Immature natural killer cell (primary cell): ENCODE data around the gene NR3C2. TPM values are rescaled to one million over a fixed set of nuclear protein-coding genes. Genes with fewer than 3 reads are reported as not detected.
"Not testable (repeated sequence)": the region's sequence is repeated elsewhere in the genome, so short reads cannot be mapped to it uniquely, and the experiment has no call there.

Experiments
- DNase-seq, 3 donors: peaks; one replicate each; pipeline ENCODE4 v3.0.0; 2022; ENCODE audit warnings: mixed read lengths in 1 of 3
- H3K27ac Mint-ChIP-seq, 6 donors: one replicate each; pipeline ENCODE4 v1.8.0; 2020; ENCODE audit warnings: mixed read lengths in 6 of 6, mild to moderate bottlenecking in 5 of 6, inconsistent platforms in 4 of 6, moderate library complexity in 3 of 6
- H3K27me3 Mint-ChIP-seq, 3 donors: one replicate each; pipeline ENCODE4 v1.8.0; 2020 to 2021; ENCODE audit warnings: low read depth in 3 of 3, mild to moderate bottlenecking in 3 of 3, mixed read lengths in 3 of 3, moderate library complexity in 3 of 3, inconsistent platforms in 1 of 3
- H3K36me3 Mint-ChIP-seq, 3 donors: one replicate each; pipeline ENCODE4 v1.8.0; 2020; ENCODE audit warnings: mixed read lengths in 3 of 3, inconsistent platforms in 2 of 3, mild to moderate bottlenecking in 2 of 3
- H3K4me1 Mint-ChIP-seq, 2 donors: one replicate each; pipeline ENCODE4 v1.8.0; 2020; ENCODE audit warnings: inconsistent platforms in 2 of 2, mild to moderate bottlenecking in 2 of 2, mixed read lengths in 2 of 2, moderate library complexity in 1 of 2
- H3K4me3 Mint-ChIP-seq, 5 donors: one replicate each; pipeline ENCODE4 v1.8.0; 2020; ENCODE audit warnings: mild to moderate bottlenecking in 5 of 5, mixed read lengths in 5 of 5, inconsistent platforms in 3 of 5, moderate library complexity in 3 of 5
- H3K9me3 Mint-ChIP-seq, 6 donors: one replicate each; pipeline ENCODE4 v1.8.0; 2020; ENCODE audit warnings: mild to moderate bottlenecking in 6 of 6, mixed read lengths in 6 of 6, inconsistent platforms in 4 of 6, moderate library complexity in 3 of 6
- polyA plus RNA-seq, 3 donors: library from polyadenylated mRNA; unstranded; fragments of 300-500 nt; fragmentation: Illumina TruSeq; gene quantifications; one replicate each; pipeline ENCODE4 v1.2.3, GENCODE V29; 2021

The NR3C2 gene
- polyA plus RNA-seq, 3 donors from 2014 or later = 1.0 to 1.2 (median 1.1) TPM

DNA sequence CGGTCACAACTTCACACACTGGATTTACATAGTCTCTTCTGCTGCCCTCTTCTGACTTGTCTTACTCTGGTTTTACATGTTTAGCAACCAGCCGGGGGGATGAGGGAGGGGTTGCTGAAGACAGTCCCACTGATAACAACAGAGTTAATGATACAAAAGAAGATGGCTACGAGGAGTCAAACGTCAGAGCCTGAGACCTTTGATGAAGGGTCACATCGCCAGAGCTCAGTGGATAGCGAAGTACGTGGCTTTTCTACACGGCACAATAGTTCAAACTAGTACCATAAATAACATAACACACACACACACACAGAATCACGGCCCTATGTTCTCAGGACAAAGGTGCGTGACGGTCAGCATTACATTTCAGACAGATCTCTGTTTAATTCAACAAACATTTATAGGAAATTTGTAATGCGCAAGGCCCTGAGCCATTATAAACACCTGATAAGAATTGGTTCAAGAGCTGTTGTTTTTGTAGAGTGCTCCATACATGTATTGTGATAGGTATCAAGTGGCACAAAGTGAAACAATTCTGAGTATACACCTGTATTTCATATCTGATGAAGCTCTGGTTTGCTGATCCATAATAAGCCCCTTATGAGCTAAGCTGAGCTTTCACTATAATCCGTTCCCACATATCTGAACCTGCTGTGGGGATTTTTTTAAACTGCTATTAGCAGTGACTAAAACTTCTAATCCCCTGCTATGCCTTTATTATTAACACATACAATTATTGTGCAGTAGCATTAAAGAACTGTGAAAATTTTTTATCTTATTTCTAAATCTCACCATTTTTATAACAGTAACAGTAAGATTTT lies 100.0 kb downstream of the NR3C2 start:
- peaks cover 2 to 13% (median 3%) of the 10 kb centered on the region in 6 donors for H3K9me3 Mint-ChIP-seq
- no peaks in the 10 kb centered on the region for H3K36me3 Mint-ChIP-seq
- no peak overlapping the region for H3K27ac Mint-ChIP-seq
- no peaks in the 10 kb centered on the region for H3K27me3 Mint-ChIP-seq
- no peak for DNase-seq
- no peak overlapping the region for H3K4me3 Mint-ChIP-seq
- no peaks in the 10 kb centered on the region for H3K4me1 Mint-ChIP-seq

DNA sequence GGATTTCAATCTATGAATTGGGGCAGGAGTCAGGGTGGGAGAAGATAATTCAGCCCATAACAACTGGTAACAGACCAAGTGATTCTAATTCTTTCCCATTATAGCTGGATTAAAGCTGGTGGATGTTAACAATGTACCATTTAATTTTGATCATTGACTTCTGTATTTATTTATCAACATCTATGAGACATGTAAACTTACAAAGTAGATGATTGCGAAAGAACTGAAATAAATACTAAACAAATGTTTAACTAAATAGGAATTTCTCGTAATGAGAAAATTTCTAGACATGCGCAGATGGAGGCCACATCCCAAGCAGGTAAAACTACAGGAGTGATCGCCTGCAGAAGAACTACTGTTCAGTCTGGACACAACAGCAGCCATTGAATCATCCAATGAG lies 107.1 kb downstream of the NR3C2 start:
- Mint-ChIP-seq H3K27me3 (no peaks in the 10 kb centered on the region), H3K27ac (no peak overlapping the region), H3K4me3 (no peak overlapping the region), H3K9me3 (peaks cover 0 to 12% (median 4%) of the 10 kb centered on the region in 6 donors), H3K4me1 (no peaks in the 10 kb centered on the region), H3K36me3 (no peaks in the 10 kb centered on the region)
- no peak for DNase-seq

DNA sequence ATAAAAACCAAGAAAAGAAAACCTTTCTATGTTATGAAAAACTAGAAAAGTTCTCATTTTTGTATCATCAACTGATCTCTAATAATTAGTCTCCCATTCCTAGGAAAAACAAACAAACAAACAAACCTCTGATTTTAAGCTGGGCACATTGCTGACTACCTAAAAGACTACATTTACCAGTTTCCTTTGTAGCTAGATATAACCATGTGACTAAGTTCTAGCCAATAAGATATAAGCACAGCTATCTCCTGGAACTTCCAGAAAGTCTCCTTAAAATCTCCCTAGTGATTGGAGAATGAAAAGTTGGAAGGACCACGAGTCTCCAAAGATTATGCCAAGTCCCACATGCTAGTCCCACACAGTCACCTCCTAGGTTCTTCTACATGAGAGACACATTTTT lies 108.9 kb downstream of the NR3C2 start:
- Mint-ChIP-seq H3K9me3 (peaks cover 0 to 2% (median 0%) of the 10 kb centered on the region in 6 donors), H3K4me1 (no peaks in the 10 kb centered on the region), H3K4me3 (no peak overlapping the region), H3K36me3 (no peaks in the 10 kb centered on the region), H3K27me3 (no peaks in the 10 kb centered on the region), H3K27ac (no peak overlapping the region)
- no peak for DNase-seq

DNA sequence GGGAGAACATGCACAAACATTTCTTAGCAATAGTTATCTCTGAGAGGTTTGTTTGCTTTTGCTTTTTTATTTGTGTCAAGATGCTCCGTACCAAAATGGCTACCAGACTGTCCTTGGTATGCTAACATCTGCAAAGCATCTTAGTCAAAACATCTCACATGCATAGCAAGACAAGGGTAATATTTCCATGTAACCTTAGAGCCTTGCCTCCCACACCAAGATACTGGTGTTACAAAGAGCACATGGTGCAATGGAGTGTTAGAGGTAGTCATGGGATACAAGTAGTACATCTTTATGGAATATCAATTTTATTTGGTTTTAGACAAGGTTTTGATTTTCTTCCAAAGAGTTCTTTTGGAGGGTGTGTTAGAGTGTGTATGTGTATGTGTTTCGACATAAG lies 109.7 kb downstream of the NR3C2 start:
- no peaks in the 10 kb centered on the region for H3K27me3 Mint-ChIP-seq
- H3K4me1 Mint-ChIP-seq = no peaks in the 10 kb centered on the region
- DNase-seq = no peak

GRCh38 chr4:148330724-148331123 lies 111.5 kb downstream of the NR3C2 start:
- H3K27me3 Mint-ChIP-seq = no peaks in the 10 kb centered on the region
- H3K4me1 Mint-ChIP-seq = no peaks in the 10 kb centered on the region
- no peaks in the 10 kb centered on the region for H3K9me3 Mint-ChIP-seq
- DNase-seq = no peak
- H3K36me3 Mint-ChIP-seq = no peaks in the 10 kb centered on the region
- H3K27ac Mint-ChIP-seq = no peak overlapping the region
- H3K4me3 Mint-ChIP-seq = no peak overlapping the region

More for the DNA sequence above, 109.7 kb downstream of the NR3C2 start:
- H3K4me3 Mint-ChIP-seq = no peak overlapping the region
- H3K9me3 Mint-ChIP-seq = peaks cover 0 to 2% (median 0%) of the 10 kb centered on the region in 6 donors
- no peak overlapping the region for H3K27ac Mint-ChIP-seq
- no peaks in the 10 kb centered on the region for H3K36me3 Mint-ChIP-seq

GRCh38 chr4:148330161-148330560 lies 112.1 kb downstream of the NR3C2 start:
- DNase-seq = no peak
- Mint-ChIP-seq H3K4me3 (no peak overlapping the region), H3K27ac (no peak overlapping the region), H3K27me3 (no peaks in the 10 kb centered on the region), H3K4me1 (no peaks in the 10 kb centered on the region), H3K36me3 (no peaks in the 10 kb centered on the region), H3K9me3 (no peaks in the 10 kb centered on the region)

- Mint-ChIP-seq H3K9me3 (no peaks in the 10 kb centered on the region), H3K27me3 (no peaks in the 10 kb centered on the region), H3K4me1 (no peaks in the 10 kb centered on the region), H3K27ac (no peak overlapping the region), H3K4me3 (no peak overlapping the region), H3K36me3 (no peaks in the 10 kb centered on the region)
- no peak for DNase-seq
These were observed 112.5 kb downstream of the NR3C2 start for GRCh38 chr4:148329751-148330150.

DNA sequence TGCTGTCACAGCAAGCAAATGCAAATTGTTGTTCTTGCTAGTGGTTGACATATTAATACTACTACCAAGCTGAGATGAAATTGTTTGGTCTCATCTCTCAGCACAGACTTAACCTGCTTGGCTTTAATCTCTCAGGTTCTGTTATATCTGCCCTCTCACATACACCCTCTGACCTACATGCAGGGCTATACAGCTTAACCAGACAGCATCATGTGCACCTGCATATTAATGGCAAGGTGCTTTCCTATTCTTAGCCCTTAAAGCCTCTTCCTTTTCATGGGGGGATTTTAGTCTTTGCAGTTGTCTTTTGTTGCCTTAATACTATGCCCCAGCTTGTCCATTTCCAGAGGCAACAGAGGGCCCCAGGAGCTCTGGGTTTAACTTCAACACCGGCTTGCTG lies 114.5 kb downstream of the NR3C2 start:
- no peaks in the 10 kb centered on the region for H3K4me1 Mint-ChIP-seq
- peaks cover 0 to 2% (median 0%) of the 10 kb centered on the region in 3 donors for H3K27me3 Mint-ChIP-seq
- no peak overlapping the region for H3K4me3 Mint-ChIP-seq
- H3K36me3 Mint-ChIP-seq = peaks cover 3 to 5% (median 3%) of the 10 kb centered on the region in 3 donors
- no peak overlapping the region for H3K27ac Mint-ChIP-seq
- peaks cover 0 to 7% (median 3%) of the 10 kb centered on the region in 6 donors for H3K9me3 Mint-ChIP-seq
- DNase-seq = no peak

DNA sequence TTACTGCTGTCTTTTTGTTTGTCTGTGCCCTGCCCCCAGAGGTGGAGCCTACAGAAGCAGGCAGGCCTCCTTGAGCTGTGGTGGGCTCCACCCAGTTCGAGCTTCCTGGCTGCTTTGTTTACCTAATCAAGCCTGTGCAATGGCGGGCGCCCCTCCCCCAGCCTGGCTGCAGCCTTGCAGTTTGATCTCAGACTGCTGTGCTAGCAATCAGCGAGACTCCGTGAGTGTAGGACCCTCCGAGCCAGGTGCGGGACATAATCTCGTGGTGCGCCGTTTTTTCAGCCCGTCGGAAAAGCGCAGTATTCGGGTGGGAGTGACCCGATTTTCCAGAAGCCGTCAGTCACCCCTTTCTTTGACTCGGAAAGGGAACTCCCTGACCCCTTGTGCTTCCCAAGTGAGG lies 118.9 kb downstream of the NR3C2 start:
- not testable (repeated sequence) for H3K9me3 Mint-ChIP-seq, DNase-seq, H3K27ac Mint-ChIP-seq, H3K27me3 Mint-ChIP-seq, H3K36me3 Mint-ChIP-seq, H3K4me1 Mint-ChIP-seq
- peak overlapping the region in 1 of 5 donors; percentile 23 for H3K4me3 Mint-ChIP-seq

DNA sequence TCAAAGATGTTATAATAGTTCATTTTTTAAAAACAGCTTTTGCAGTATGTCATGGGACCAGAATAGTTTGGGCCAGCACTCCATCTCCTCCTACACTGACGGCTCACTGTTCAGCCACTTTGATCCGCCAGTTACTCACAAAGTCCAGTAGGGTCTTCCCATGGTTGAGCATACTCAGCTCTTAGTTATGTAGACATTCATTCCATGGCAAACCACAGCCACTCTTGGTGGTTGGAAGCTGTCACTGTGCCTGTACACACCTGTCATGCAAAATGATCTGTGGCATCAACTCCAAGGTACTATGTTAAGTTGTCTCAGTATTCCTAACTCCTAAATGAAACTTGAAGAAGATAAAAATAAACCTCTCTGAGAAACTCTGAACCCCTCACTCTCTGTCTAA lies 127.2 kb downstream of the NR3C2 start:
- peaks cover 0 to 1% (median 0%) of the 10 kb centered on the region in 6 donors for H3K9me3 Mint-ChIP-seq

DNA sequence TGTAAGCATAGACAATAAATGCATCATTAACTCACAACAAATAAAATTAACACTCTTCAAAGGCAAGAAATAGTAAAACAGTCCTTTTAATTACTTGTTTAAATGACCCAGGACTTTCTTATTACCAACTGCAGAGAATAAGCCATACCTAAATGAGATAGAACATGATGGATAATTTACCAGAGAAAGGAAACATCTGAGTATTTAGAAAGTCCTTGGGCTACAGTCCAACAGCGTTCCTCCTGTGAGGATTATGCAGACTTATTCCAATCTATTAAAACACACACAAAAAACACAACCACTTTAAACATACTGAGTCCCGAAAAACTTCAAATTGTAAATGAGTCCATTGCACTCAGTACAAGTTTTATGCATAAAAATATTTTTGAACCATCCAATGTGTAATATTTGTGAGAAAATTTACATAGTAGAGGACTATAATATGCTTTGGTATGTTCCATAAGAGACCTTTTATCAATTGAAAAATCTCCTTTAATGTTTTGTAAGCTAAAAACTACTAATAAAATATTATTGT lies 129.2 kb downstream of the NR3C2 start:
- no peak for DNase-seq
- Mint-ChIP-seq H3K36me3 (no peaks in the 10 kb centered on the region), H3K9me3 (peaks cover 0 to 1% (median 0%) of the 10 kb centered on the region in 6 donors), H3K4me1 (no peaks in the 10 kb centered on the region), H3K27ac (no peak overlapping the region), H3K4me3 (no peak overlapping the region), H3K27me3 (no peaks in the 10 kb centered on the region)

More for the DNA sequence above, 127.2 kb downstream of the NR3C2 start:
- H3K27me3 Mint-ChIP-seq = peaks cover 0 to 1% (median 0%) of the 10 kb centered on the region in 3 donors
- no peak overlapping the region for H3K4me3 Mint-ChIP-seq
- H3K36me3 Mint-ChIP-seq = no peaks in the 10 kb centered on the region
- no peak overlapping the region for H3K27ac Mint-ChIP-seq
- no peak for DNase-seq
- no peaks in the 10 kb centered on the region for H3K4me1 Mint-ChIP-seq

GRCh38 chr4:148311526-148311925 lies 130.7 kb downstream of the NR3C2 start:
- H3K36me3 Mint-ChIP-seq = no peaks in the 10 kb centered on the region
- H3K9me3 Mint-ChIP-seq = peaks cover 0 to 1% (median 0%) of the 10 kb centered on the region in 6 donors
- H3K4me3 Mint-ChIP-seq = no peak overlapping the region
- no peaks in the 10 kb centered on the region for H3K4me1 Mint-ChIP-seq
- no peak for DNase-seq
- H3K27me3 Mint-ChIP-seq = no peaks in the 10 kb centered on the region
- no peak overlapping the region for H3K27ac Mint-ChIP-seq

- H3K9me3 Mint-ChIP-seq = peaks cover 0 to 1% (median 0%) of the 10 kb centered on the region in 6 donors
- no peaks in the 10 kb centered on the region for H3K27me3 Mint-ChIP-seq
- no peaks in the 10 kb centered on the region for H3K4me1 Mint-ChIP-seq
- DNase-seq = no peak
- H3K27ac Mint-ChIP-seq = no peak overlapping the region
- no peaks in the 10 kb centered on the region for H3K36me3 Mint-ChIP-seq
- H3K4me3 Mint-ChIP-seq = no peak overlapping the region
These were observed 131.5 kb downstream of the NR3C2 start for GRCh38 chr4:148310756-148311155.

- no peak for DNase-seq
- no peak overlapping the region for H3K4me3 Mint-ChIP-seq
- H3K27ac Mint-ChIP-seq = no peak overlapping the region
- H3K36me3 Mint-ChIP-seq = peaks cover 0 to 4% (median 0%) of the 10 kb centered on the region in 3 donors
- H3K4me1 Mint-ChIP-seq = no peaks in the 10 kb centered on the region
- peaks cover 0 to 3% (median 0%) of the 10 kb centered on the region in 6 donors for H3K9me3 Mint-ChIP-seq
- H3K27me3 Mint-ChIP-seq = peaks cover 0 to 3% (median 0%) of the 10 kb centered on the region in 3 donors
These were observed 136.5 kb downstream of the NR3C2 start for GRCh38 chr4:148305751-148306150.
